WTC11 (cell line): ENCODE measurements around the gene CPNE5. TPM values are rescaled to one million over a fixed set of nuclear protein-coding genes. Genes with fewer than 3 reads are reported as not detected.

Experiments used
- ATAC-seq: fragments of 200-7000 bp; cut with Tn5 transposase; 2 replicates; pipeline ENCODE4 v1.10.0; 2021; ENCODE audit warnings: mild to moderate bottlenecking, moderate library complexity
- CTCF ChIA-PET: fragments of 300-600 bp; sonication (Branson Sonifier 250); formaldehyde crosslinking; loops from one replicate; lab custom pipeline; 2021; ENCODE audit warnings: antibody characterized with exemption; lab: Charles Lee
- POLR2A ChIA-PET: fragments of 350-600 bp; sonication (Branson Sonifier 250); formaldehyde crosslinking; loops from one replicate; lab custom pipeline; 2021; ENCODE audit warnings: antibody characterized with exemption; lab: Charles Lee
- DNase-seq: peaks from one replicate; pipeline ENCODE4 v3.0.0; 2021; ENCODE audit warnings: low spot score
- H3K27ac Mint-ChIP-seq: 2 replicates; pipeline ENCODE4 v1.8.0; 2021; ENCODE audit warnings: mixed read lengths
- H3K27me3 Mint-ChIP-seq: 2 replicates; pipeline ENCODE4 v1.8.0; 2021; ENCODE audit warnings: low read depth, mild to moderate bottlenecking, moderate library complexity, mixed read lengths
- H3K36me3 Mint-ChIP-seq: 2 replicates; pipeline ENCODE4 v1.8.0; 2021; ENCODE audit warnings: mixed read lengths
- H3K4me1 Mint-ChIP-seq: 2 replicates; pipeline ENCODE4 v1.8.0; 2022; ENCODE audit warnings: mixed read lengths
- H3K4me3 Mint-ChIP-seq: 2 replicates; pipeline ENCODE4 v1.8.0; 2021; ENCODE audit warnings: mild to moderate bottlenecking, moderate library complexity, mixed read lengths
- H3K9me3 Mint-ChIP-seq: 2 replicates; pipeline ENCODE4 v1.8.0; 2021; ENCODE audit warnings: mixed read lengths
- AR ChIP-seq: fragments of 250-450 bp; sonication (Bioruptor Pico); IDR thresholded peaks from 2 replicates; pipeline ENCODE4 v1.9.0; 2021; ENCODE audit warnings: mild to moderate bottlenecking
- ARID4B ChIP-seq: sonication (generic); formaldehyde crosslinking; IDR thresholded peaks from 2 replicates; pipeline ENCODE4 v1.8.0; 2023; ENCODE audit warnings: missing genetic modification reagents, mild to moderate bottlenecking, borderline replicate concordance
- ATF1 ChIP-seq: sonication (generic); formaldehyde crosslinking; IDR thresholded peaks from 2 replicates; pipeline ENCODE4 v1.8.1; 2023; ENCODE audit warnings: mild to moderate bottlenecking, moderate library complexity, missing genetic modification reagents
- ATF3 ChIP-seq: sonication (generic); formaldehyde crosslinking; conservative IDR thresholded peaks from 2 replicates; pipeline ENCODE4 v1.8.1; 2022; ENCODE audit warnings: mild to moderate bottlenecking, missing genetic modification reagents
- E2F5 ChIP-seq: sonication (generic); formaldehyde crosslinking; IDR thresholded peaks from 2 replicates; pipeline ENCODE4 v1.8.1; 2022; ENCODE audit warnings: mild to moderate bottlenecking, moderate library complexity, missing genetic modification reagents
- ESRRA ChIP-seq: sonication (generic); formaldehyde crosslinking; IDR thresholded peaks from 2 replicates; pipeline ENCODE4 v1.8.1; 2022; ENCODE audit warnings: mild to moderate bottlenecking, missing genetic modification reagents, borderline replicate concordance
- GRHL2 ChIP-seq: fragments of 250-450 bp; sonication (Bioruptor Pico); IDR thresholded peaks from 2 replicates; pipeline ENCODE4 v1.8.0; 2022; ENCODE audit warnings: mild to moderate bottlenecking, moderate library complexity; ENCODE audit not compliant: insufficient replicate concordance, severe bottlenecking
- MAX ChIP-seq: sonication (generic); formaldehyde crosslinking; IDR thresholded peaks from 2 replicates; pipeline ENCODE4 v1.8.0; 2022; ENCODE audit warnings: mild to moderate bottlenecking, missing genetic modification reagents
- NR2C2 ChIP-seq: sonication (generic); formaldehyde crosslinking; IDR thresholded peaks from 2 replicates; pipeline ENCODE4 v1.8.0; 2022; ENCODE audit warnings: mild to moderate bottlenecking, missing genetic modification reagents
- USF2 ChIP-seq: sonication (generic); formaldehyde crosslinking; IDR thresholded peaks from 2 replicates; pipeline ENCODE4 v1.8.1; 2023; ENCODE audit warnings: mild to moderate bottlenecking, missing genetic modification reagents, moderate library complexity
- ZBTB21 ChIP-seq: sonication (generic); formaldehyde crosslinking; IDR thresholded peaks from 2 replicates; pipeline ENCODE4 v1.8.1; 2023; ENCODE audit warnings: mild to moderate bottlenecking, missing genetic modification reagents, borderline replicate concordance
- ZNF138 ChIP-seq: sonication (generic); formaldehyde crosslinking; conservative IDR thresholded peaks from 2 replicates; pipeline ENCODE4 v1.8.1; 2022; ENCODE audit warnings: mild to moderate bottlenecking, moderate library complexity, missing genetic modification reagents
- ZNF232 ChIP-seq: sonication (generic); formaldehyde crosslinking; IDR thresholded peaks from 2 replicates; pipeline ENCODE4 v1.8.0; 2022; ENCODE audit warnings: mild to moderate bottlenecking, missing genetic modification reagents
- ZNF317 ChIP-seq: sonication (generic); formaldehyde crosslinking; IDR thresholded peaks from 2 replicates; pipeline ENCODE4 v1.8.1; 2023; ENCODE audit warnings: low read depth, mild to moderate bottlenecking, moderate library complexity, missing genetic modification reagents, borderline replicate concordance
- total RNA-seq: library from RNA; stranded (reverse); gene quantifications from 3 replicates; pipeline ENCODE4 v1.2.3, GENCODE V29; 2021
- TF ChIP-seq, protein P1 (sequence below): sonication (generic); formaldehyde crosslinking; conservative IDR thresholded peaks from 2 replicates; pipeline ENCODE4 v1.8.1; 2023; ENCODE audit warnings: mild to moderate bottlenecking, low read depth, missing genetic modification reagents, moderate library complexity
- TF ChIP-seq, protein P2 (sequence below): sonication (generic); formaldehyde crosslinking; IDR thresholded peaks from 2 replicates; pipeline ENCODE4 v1.8.0; 2022; ENCODE audit warnings: mild to moderate bottlenecking, missing genetic modification reagents

Gene CPNE5
- total RNA-seq, 1 experiment from 2014 or later = 0.44 TPM

DNA sequence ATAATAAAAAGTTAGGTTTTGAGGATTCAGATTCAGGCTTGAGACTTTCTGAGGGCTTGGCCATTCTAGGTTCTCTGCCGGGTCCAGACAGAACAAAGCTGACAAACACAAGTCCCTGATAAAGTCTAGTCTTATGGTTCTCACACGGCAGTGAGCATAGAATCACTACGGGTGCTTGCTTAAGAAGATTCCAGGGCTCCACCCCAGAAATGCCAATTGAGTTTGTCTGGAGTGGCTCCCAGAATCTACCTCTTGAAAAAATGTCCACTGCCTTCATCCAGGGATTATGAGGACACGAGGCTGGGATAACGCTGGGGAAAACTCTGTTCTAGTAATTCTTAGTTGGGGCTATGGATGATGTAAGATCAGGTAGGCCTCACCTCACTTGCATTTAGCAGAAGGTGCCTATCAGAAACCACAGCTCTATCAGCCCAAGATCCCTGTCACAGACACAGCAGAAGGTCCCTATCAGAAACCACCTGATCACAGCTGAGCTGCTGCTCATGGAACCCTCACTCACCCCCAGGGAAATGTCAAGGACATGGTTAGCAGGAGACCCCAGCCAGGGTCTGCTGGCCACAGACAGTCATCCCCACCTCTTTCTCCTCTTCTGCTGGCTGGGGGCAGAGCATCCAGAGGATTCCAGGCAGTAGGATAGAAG is 89.3 kb downstream of the CPNE5 start (continued):
- TF ChIP-seq, protein P1, sequence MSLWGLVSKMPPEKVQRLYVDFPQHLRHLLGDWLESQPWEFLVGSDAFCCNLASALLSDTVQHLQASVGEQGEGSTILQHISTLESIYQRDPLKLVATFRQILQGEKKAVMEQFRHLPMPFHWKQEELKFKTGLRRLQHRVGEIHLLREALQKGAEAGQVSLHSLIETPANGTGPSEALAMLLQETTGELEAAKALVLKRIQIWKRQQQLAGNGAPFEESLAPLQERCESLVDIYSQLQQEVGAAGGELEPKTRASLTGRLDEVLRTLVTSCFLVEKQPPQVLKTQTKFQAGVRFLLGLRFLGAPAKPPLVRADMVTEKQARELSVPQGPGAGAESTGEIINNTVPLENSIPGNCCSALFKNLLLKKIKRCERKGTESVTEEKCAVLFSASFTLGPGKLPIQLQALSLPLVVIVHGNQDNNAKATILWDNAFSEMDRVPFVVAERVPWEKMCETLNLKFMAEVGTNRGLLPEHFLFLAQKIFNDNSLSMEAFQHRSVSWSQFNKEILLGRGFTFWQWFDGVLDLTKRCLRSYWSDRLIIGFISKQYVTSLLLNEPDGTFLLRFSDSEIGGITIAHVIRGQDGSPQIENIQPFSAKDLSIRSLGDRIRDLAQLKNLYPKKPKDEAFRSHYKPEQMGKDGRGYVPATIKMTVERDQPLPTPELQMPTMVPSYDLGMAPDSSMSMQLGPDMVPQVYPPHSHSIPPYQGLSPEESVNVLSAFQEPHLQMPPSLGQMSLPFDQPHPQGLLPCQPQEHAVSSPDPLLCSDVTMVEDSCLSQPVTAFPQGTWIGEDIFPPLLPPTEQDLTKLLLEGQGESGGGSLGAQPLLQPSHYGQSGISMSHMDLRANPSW (CRISPR knock-in tag) = no peak
- TF ChIP-seq E2F5 (CRISPR knock-in tag) (no peak), MAX (CRISPR knock-in tag) (no peak)

GRCh38 chr6:36746251-36746650 is 93.0 kb downstream of the CPNE5 start:
- Mint-ChIP-seq H3K27me3 (no peaks in the 10 kb centered on the region; the same call in 1 of the 2 replicates), H3K9me3 (peaks cover 21% of the 10 kb centered on the region), H3K36me3 (0 out of 2 replicates have a peak, but pooled peaks cover 3% of the 10 kb centered on the region), H3K27ac (no peak overlapping the region), H3K4me3 (no peak overlapping the region), H3K4me1 (no peaks in the 10 kb centered on the region)
- ChIA-PET CTCF (interaction anchor here (3.3 kb wide), 1 partner anchor 36 kb away, joined by 7 read pairs; no protein-coding TSS in a partner anchor), POLR2A (no interaction called here)
- no peak for DNase-seq
- ATAC-seq = no peak
- TF ChIP-seq ZNF317 = no peak
- TF ChIP-seq AR (CRISPR knock-in tag) = no peak
- no peak for TF ChIP-seq NR2C2
- TF ChIP-seq ATF1 (CRISPR knock-in tag) = no peak
- TF ChIP-seq, protein P2, sequence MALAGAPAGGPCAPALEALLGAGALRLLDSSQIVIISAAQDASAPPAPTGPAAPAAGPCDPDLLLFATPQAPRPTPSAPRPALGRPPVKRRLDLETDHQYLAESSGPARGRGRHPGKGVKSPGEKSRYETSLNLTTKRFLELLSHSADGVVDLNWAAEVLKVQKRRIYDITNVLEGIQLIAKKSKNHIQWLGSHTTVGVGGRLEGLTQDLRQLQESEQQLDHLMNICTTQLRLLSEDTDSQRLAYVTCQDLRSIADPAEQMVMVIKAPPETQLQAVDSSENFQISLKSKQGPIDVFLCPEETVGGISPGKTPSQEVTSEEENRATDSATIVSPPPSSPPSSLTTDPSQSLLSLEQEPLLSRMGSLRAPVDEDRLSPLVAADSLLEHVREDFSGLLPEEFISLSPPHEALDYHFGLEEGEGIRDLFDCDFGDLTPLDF (CRISPR knock-in tag) = no peak
- no peak for TF ChIP-seq GRHL2 (CRISPR knock-in tag)
- TF ChIP-seq ZNF138 (CRISPR knock-in tag) = no peak
- no peak for TF ChIP-seq USF2 (CRISPR knock-in tag)
- no peak for TF ChIP-seq ZBTB21 (CRISPR knock-in tag)
- TF ChIP-seq ARID4B = no peak
- no peak for TF ChIP-seq ATF3
- TF ChIP-seq, protein P1 (CRISPR knock-in tag) = no peak
- no peak for TF ChIP-seq ZNF232
- no peak for TF ChIP-seq ESRRA (CRISPR knock-in tag)
